Activated naive CD8-positive, alpha-beta T cell treated with anti-CD3 and anti-CD28 coated beads, Interleukin-2, amount 10 ng/mL, durations not matched to agents 7 days and 5 days (primary cell): ENCODE measurements around the gene TUBB2B. TPM values are rescaled to one million over a fixed set of nuclear protein-coding genes. Genes with fewer than 3 reads are reported as not detected.

Experiments
- total RNA-seq, 2 experiments: library from RNA; stranded (reverse); gene quantifications; one replicate each; pipeline ENCODE4 v1.2.3, GENCODE V29; 2021

Gene TUBB2B
- total RNA-seq, 2 experiments from 2014 or later, result not detected

Other genes with a start within 250 kb of the TUBB2B start
- gene NQO2, start 227.8 kb downstream of the TUBB2B start, total RNA-seq, result 10 to 100 TPM; 17.0 to 17.5 TPM
- gene RIPK1, start 159.2 kb downstream of the TUBB2B start, total RNA-seq, result 10 to 100 TPM; 31.9 to 32.6 TPM
- gene BPHL, start 108.9 kb downstream of the TUBB2B start, total RNA-seq, result 1 to 10 TPM; 7.7 to 8.4 TPM
- 1 to 10 TPM; 1.9 to 2.2 TPM for gene TUBB2A, start 70.1 kb downstream of the TUBB2B start, total RNA-seq
- 10 to 100 TPM; 26.8 to 29.1 TPM for gene PSMG4, start 31.3 kb upstream of the TUBB2B start, total RNA-seq
- gene SLC22A23, start 229.4 kb upstream of the TUBB2B start, total RNA-seq, result 1 to 10 TPM in 1 of 2 experiments, under 1 TPM in 1; 0.82 to 1.2 TPM